ENCODE results near the gene UBE2E3.

The UBE2E3 gene

DNA sequence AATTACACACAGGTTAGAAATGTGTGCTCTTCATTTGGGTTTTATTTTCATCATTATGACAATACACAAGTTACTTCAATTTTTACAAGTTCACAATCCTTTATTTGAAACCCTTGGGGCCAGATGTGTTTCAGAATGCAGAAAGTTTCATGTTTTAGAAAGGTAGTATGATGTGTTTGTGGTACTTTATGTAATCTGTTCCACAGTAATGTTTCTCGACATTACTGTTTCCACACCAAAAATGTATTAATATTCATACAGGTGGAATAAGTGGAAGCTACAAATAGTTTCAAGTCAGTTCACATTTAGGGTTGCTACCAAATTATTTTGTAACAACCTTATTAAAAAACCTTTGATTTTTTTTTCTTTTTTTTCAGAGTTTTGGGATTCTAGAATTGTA, 10.4 kb downstream of the UBE2E3 start:
- DNase-seq (ENCODE audit: low read depth, low spot score): no peak
- H3K4me3 ChIP-seq (ENCODE audit: low read depth, low read length): no peak overlapping the region
- POLR2A ChIA-PET: no interaction called here
- TF ChIP-seq, protein P1, sequence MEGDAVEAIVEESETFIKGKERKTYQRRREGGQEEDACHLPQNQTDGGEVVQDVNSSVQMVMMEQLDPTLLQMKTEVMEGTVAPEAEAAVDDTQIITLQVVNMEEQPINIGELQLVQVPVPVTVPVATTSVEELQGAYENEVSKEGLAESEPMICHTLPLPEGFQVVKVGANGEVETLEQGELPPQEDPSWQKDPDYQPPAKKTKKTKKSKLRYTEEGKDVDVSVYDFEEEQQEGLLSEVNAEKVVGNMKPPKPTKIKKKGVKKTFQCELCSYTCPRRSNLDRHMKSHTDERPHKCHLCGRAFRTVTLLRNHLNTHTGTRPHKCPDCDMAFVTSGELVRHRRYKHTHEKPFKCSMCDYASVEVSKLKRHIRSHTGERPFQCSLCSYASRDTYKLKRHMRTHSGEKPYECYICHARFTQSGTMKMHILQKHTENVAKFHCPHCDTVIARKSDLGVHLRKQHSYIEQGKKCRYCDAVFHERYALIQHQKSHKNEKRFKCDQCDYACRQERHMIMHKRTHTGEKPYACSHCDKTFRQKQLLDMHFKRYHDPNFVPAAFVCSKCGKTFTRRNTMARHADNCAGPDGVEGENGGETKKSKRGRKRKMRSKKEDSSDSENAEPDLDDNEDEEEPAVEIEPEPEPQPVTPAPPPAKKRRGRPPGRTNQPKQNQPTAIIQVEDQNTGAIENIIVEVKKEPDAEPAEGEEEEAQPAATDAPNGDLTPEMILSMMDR (IDR thresholded peaks at IDR 0.05; ENCODE audit: insufficient read depth, low read length, missing control alignments): no peak
- CTCF ChIA-PET: interaction anchor here (0.8 to 2.0 kb wide), 3 partner anchors 10 to 750 kb away, joined by 3 to 8 read pairs (median 3); partner anchors contain the start of gene UBE2E3

DNA sequence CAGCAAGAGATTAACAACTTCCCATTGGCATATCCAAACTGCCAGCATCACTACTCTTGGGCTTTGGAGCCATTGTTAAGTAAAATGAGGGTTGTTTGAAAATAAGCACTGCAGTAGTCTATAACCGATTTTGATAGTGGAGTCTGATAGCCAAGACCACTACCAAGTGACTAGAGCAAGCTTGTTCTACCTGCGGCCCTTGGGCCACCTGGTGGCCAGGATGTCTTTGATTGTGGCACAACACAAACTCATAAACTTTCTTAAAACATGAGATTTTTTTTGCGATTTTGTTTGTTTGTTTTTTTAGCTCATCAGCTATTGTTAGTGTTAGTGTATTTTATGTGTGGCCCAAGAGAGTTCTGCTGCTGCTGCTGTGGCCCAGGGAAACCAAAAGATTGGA, 11.0 kb downstream of the UBE2E3 start:
- TF ChIP-seq, protein P1 (IDR thresholded peaks at IDR 0.05; ENCODE audit: insufficient read depth, low read length, missing control alignments): no peak
- POLR2A ChIA-PET: no interaction called here
- CTCF ChIA-PET: interaction anchor here (1.0 to 2.0 kb wide), 3 partner anchors 11 to 24 kb away, joined by 3 to 8 read pairs (median 3); partner anchors contain the start of gene UBE2E3

DNA sequence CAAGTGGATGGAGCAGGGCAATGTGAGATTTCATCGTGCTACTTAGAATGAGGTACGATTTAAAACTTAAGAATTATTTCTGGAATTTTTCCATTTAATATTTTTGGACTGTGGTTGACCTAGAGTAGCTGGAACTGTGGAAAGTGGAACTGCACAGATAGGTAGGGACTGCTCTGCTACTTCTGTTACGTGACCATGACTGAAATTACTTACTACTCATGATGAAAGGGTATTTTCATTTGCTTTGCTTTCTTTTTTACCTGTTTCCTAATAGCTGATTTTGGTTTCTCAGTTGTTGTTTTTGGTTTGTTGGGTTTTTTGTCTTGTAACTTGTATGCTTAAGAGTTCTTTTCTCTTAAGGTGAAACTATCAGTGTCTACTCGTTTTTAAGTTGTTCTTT, 11.4 kb downstream of the UBE2E3 start:
- no peak for DNase-seq (ENCODE audit: low read depth, low spot score)
- TF ChIP-seq, protein P1 (IDR thresholded peaks at IDR 0.05; ENCODE audit: insufficient read depth, low read length, missing control alignments): no peak
- no peak overlapping the region for H3K4me3 ChIP-seq (ENCODE audit: low read depth, low read length)
- ChIA-PET POLR2A (no interaction called here), CTCF (interaction anchor here (1.0 to 2.0 kb wide), 3 partner anchors 11 to 24 kb away, joined by 3 to 8 read pairs (median 3); partner anchors contain the start of gene UBE2E3)

More for the DNA sequence above, 11.0 kb downstream of the UBE2E3 start:
- no peak for DNase-seq (ENCODE audit: low read depth, low spot score)
- H3K4me3 ChIP-seq (ENCODE audit: low read depth, low read length): no peak overlapping the region

DNA sequence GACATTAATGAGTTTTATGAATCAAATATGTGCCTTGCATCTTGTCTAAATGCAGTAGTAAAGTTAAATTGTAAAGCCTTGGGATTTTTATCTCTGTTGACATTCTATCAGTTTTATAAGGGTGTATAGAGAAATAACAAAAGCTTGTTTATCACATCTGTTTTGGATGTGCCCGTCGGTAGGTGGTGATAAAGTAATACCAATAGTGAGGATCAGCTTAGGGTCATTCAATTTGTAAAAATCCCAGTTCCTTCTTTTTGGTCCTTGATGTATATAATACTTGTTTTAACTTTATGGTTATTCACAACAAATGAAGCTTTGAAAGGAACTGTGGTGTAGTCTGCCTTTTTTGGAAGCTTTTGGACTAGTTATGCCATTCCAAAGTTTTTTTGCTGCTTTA, 12.6 kb downstream of the UBE2E3 start:
- ChIA-PET POLR2A (no interaction called here), CTCF (no interaction called here)
- no peak overlapping the region for H3K4me3 ChIP-seq (ENCODE audit: low read depth, low read length)
- DNase-seq (ENCODE audit: low read depth, low spot score): no peak
- TF ChIP-seq, protein P1 (IDR thresholded peaks at IDR 0.05; ENCODE audit: insufficient read depth, low read length, missing control alignments): no peak

DNA sequence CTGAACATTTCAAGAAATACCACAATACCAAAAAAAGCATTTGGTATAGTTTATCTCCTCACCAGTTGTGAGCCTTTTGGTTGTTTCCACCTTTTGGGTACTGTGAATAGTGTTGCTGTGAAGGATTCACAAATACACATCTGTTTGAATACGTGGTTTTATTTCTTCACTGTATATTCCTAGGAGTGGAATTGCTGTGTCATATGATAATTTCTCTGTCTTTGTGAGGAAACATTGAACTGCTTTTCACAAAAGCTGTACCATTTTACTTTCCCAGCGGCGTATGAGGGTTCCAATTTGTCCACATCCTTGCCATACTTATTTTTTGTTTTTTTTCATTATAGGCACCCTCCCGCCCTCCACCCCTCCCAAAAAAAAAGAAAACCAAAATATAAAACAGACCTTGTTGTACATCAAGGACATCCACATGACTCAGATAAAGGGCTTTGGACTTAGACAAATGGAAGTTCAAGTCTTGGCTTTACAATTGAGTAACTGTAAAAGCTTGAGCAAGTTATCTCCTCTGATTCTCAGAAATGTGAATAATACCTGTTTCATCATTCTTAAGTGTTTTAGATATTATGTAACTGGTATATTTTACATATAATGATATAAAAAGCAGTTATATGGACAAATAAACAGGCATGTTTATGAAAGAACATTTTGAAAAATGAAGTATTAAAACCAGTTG, 19.0 kb downstream of the UBE2E3 start:
- TF ChIP-seq, protein P1 (IDR thresholded peaks at IDR 0.05; ENCODE audit: insufficient read depth, low read length, missing control alignments): no peak
- CTCF ChIA-PET: interaction anchor here (1.0 to 1.2 kb wide), 2 partner anchors 10 to 19 kb away, joined by 3 read pairs; partner anchors contain the start of gene UBE2E3
- no peak for DNase-seq (ENCODE audit: low read depth, low spot score)
- POLR2A ChIA-PET: no interaction called here
- H3K4me3 ChIP-seq (ENCODE audit: low read depth, low read length): no peak overlapping the region

DNA sequence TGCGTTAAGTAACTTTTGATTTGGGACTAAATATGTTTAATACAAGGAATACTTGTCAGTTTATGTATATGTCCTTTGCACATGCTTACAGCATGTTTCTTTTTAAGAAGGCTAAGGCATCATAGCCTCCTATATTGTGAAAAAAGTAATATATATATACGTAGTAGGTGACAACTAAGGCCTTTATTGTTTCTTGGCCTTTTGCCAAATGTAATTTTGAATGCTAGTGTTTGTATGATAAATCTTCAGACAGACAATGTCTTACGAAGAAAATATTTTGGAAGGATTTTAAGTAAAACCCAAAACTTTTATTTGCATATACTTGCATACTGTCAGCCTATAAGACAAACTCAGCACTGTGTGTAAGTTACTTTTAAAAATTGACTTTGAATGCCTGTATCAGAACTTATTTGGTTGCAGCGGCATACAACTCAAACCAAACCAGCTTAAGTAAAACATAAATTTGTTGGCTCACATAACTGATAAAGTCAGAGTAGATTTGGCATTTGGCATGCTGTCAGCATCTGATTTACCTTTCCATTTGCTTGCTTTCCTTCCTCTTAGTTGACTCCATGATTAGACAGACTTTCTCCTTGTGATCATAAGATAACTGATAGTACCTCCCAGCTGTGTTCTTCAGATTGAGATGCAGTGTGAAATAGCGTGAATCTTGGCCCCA, 24.4 kb downstream of the UBE2E3 start:
- DNase-seq (ENCODE audit: low read depth, low spot score): no peak
- TF ChIP-seq, protein P1 (IDR thresholded peaks at IDR 0.05; ENCODE audit: insufficient read depth, low read length, missing control alignments): no peak
- H3K4me3 ChIP-seq (ENCODE audit: low read depth, low read length): no peak overlapping the region
- ChIA-PET POLR2A (no interaction called here), CTCF (interaction anchor here (1.4 kb wide), 1 partner anchor 24 kb away, joined by 5 read pairs; the partner anchor contains the start of gene UBE2E3)
